Natural killer cell treated with Interleukin-12 subunit alpha and Interleukin-12 subunit beta and Interleukin-15 and Interleukin-18, amount 100 ng/mL, for 72 hours (primary cell): Measurements from ENCODE around the gene C19orf47. TPM values are rescaled to one million over a fixed set of nuclear protein-coding genes. Genes with fewer than 3 reads are reported as not detected.
A peak's percentile ranks its signal among the peaks of the same experiment; 100 is the strongest.

ENCODE experiments used
- ATAC-seq, 2 donors: fragments of 150-1000 bp; cut with Tn5 transposase in 1 of 2; sonication (Bioruptor Pico), chemical (Tn5 transposase) in 1 of 2; 2 replicates each; pipeline ENCODE4 v1.10.0; 2021
- DNase-seq: peaks from one replicate; pipeline ENCODE4 v3.0.0; 2022; ENCODE audit warnings: low spot score
- H3K27ac Mint-ChIP-seq, 2 donors: 1 replicate in 1 of 2; 2 replicates in 1 of 2; pipeline ENCODE4 v1.8.0; 2022; ENCODE audit warnings: mixed read lengths in 2 of 2, mild to moderate bottlenecking in 1 of 2, moderate library complexity in 1 of 2
- H3K27me3 Mint-ChIP-seq, 2 donors: 1 replicate in 1 of 2; 2 replicates in 1 of 2; pipeline ENCODE4 v1.8.0; 2022; ENCODE audit warnings: mixed read lengths in 2 of 2
- H3K36me3 Mint-ChIP-seq: one replicate; pipeline ENCODE4 v1.8.0; 2022; ENCODE audit warnings: mixed read lengths
- H3K4me1 Mint-ChIP-seq, 2 donors: 1 replicate in 1 of 2; 2 replicates in 1 of 2; pipeline ENCODE4 v1.8.0; 2022; ENCODE audit warnings: low read depth in 2 of 2, mixed read lengths in 2 of 2, mild to moderate bottlenecking in 1 of 2
- H3K4me3 Mint-ChIP-seq: one replicate; pipeline ENCODE4 v1.8.0; 2022; ENCODE audit warnings: mixed read lengths
- H3K9me3 Mint-ChIP-seq: 2 replicates; pipeline ENCODE4 v1.8.0; 2022; ENCODE audit warnings: mixed read lengths
- total RNA-seq, 2 donors: library from RNA; stranded (reverse); gene quantifications; one replicate each; pipeline ENCODE4 v1.2.3, GENCODE V29; 2022

C19orf47 gene
- total RNA-seq, 2 donors from 2014 or later = 18.1 to 33.5 TPM

- H3K27me3 Mint-ChIP-seq = no peaks in the 10 kb centered on the region
- peak overlapping the region; percentile 32 to 69 for H3K27ac Mint-ChIP-seq
- no peaks in the 10 kb centered on the region for H3K9me3 Mint-ChIP-seq
- H3K4me3 Mint-ChIP-seq = no peak overlapping the region
- ATAC-seq = no peak
- H3K4me1 Mint-ChIP-seq = peaks cover 37 to 53% of the 10 kb centered on the region in 2 donors
- no peak for DNase-seq
- no peaks in the 10 kb centered on the region for H3K36me3 Mint-ChIP-seq
Measured at GRCh38 chr19:40273469-40274360, 74.5 kb downstream of the C19orf47 start.

GRCh38 chr19:40272261-40272660 lies 75.9 kb downstream of the C19orf47 start:
- H3K4me1 Mint-ChIP-seq = peaks cover 34 to 49% of the 10 kb centered on the region in 2 donors
- no peak overlapping the region for H3K4me3 Mint-ChIP-seq
- no peaks in the 10 kb centered on the region for H3K9me3 Mint-ChIP-seq
- H3K36me3 Mint-ChIP-seq = no peaks in the 10 kb centered on the region
- no peak overlapping the region for H3K27ac Mint-ChIP-seq
- H3K27me3 Mint-ChIP-seq = no peaks in the 10 kb centered on the region
- DNase-seq (no peak), ATAC-seq (no peak)

- Mint-ChIP-seq H3K4me1 (peaks cover 36 to 53% of the 10 kb centered on the region in 2 donors), H3K27ac (no peak overlapping the region), H3K4me3 (no peak overlapping the region), H3K36me3 (no peaks in the 10 kb centered on the region), H3K27me3 (no peaks in the 10 kb centered on the region), H3K9me3 (no peaks in the 10 kb centered on the region)
- no peak for DNase-seq
- ATAC-seq = no peak
Measured at GRCh38 chr19:40271706-40272105, 76.5 kb downstream of the C19orf47 start.

- H3K27ac Mint-ChIP-seq = no peak overlapping the region
- H3K9me3 Mint-ChIP-seq = no peaks in the 10 kb centered on the region
- H3K4me3 Mint-ChIP-seq = no peak overlapping the region
- H3K36me3 Mint-ChIP-seq = no peaks in the 10 kb centered on the region
- peaks cover 36 to 55% of the 10 kb centered on the region in 2 donors for H3K4me1 Mint-ChIP-seq
- no peaks in the 10 kb centered on the region for H3K27me3 Mint-ChIP-seq
- ATAC-seq = no peak
- no peak for DNase-seq
Measured at GRCh38 chr19:40270362-40271089, 77.7 kb downstream of the C19orf47 start.

Other genes starting within 250 kb of the C19orf47 start
- 10 to 100 TPM; 13.2 to 28.4 TPM for gene MAP3K10, start 157.0 kb downstream of the C19orf47 start, total RNA-seq
- not detected for gene TTC9B, start 130.0 kb downstream of the C19orf47 start, total RNA-seq
- under 1 TPM in 1 of 2 donors, not detected in 1; 0.98 TPM for gene CCNP, start 121.7 kb downstream of the C19orf47 start, total RNA-seq
- 100 to 1,000 TPM; 131 to 180 TPM for gene AKT2, start 63.1 kb downstream of the C19orf47 start, total RNA-seq
- 10 to 100 TPM; 67.4 to 92.0 TPM for gene PLD3, start 298 bp upstream of the C19orf47 start, total RNA-seq
- not detected for gene HIPK4, start 41.8 kb upstream of the C19orf47 start, total RNA-seq
- gene PRX, start 65.0 kb upstream of the C19orf47 start, total RNA-seq = under 1 TPM; 0.48 to 0.78 TPM
- gene SERTAD1, start 77.6 kb upstream of the C19orf47 start, total RNA-seq = 10 to 100 TPM; 11.2 to 21.5 TPM
- 10 to 100 TPM; 12.8 to 13.2 TPM for gene SERTAD3, start 95.9 kb upstream of the C19orf47 start, total RNA-seq
- gene BLVRB, start 117.3 kb upstream of the C19orf47 start, total RNA-seq = 1 to 10 TPM; 4.6 to 5.3 TPM
- gene SPTBN4, start 118.6 kb upstream of the C19orf47 start, total RNA-seq = not detected
- gene SHKBP1, start 228.5 kb upstream of the C19orf47 start, total RNA-seq = 100 to 1,000 TPM; 131 to 149 TPM